Prostate gland (tissue), 2 donors: ENCODE results near the gene EXOC3. TPM values are rescaled to one million over a fixed set of nuclear protein-coding genes. Genes with fewer than 3 reads are reported as not detected.

Experiments
- DNase-seq: peaks from one replicate; pipeline ENCODE4 v3.0.0-alpha.2; 2019; ENCODE audit warnings: low spot score
- H3K27ac ChIP-seq, 2 donors: fragments of 200-600 bp; sonication (generic); 2 replicates each; pipeline ENCODE4 v1.5.1; 2017 to 2019
- H3K27me3 ChIP-seq: fragments of 200-600 bp; sonication (generic); replicated peaks from 2 replicates; pipeline ENCODE4 v1.5.1; 2019; ENCODE audit not compliant: insufficient read depth
- H3K36me3 ChIP-seq, 2 donors: fragments of 200-600 bp; sonication (generic); 1 replicate in 1 of 2; 2 replicates in 1 of 2; pipeline versions ENCODE4 v1.5.1 to v1.8.1; 2017 to 2019
- H3K4me1 ChIP-seq: fragments of 200-600 bp; sonication (generic); replicated peaks from 2 replicates; pipeline ENCODE4 v1.5.1; 2019
- H3K4me3 ChIP-seq, 2 donors: fragments of 200-600 bp; sonication (generic); 2 replicates each; pipeline ENCODE4 v1.5.1; 2017 to 2019
- H3K9me3 ChIP-seq: fragments of 200-600 bp; sonication (generic); 2 replicates; pipeline ENCODE4 v1.5.1; 2017
- CTCF ChIP-seq, 4 experiments: fragments of 200-600 bp in 2 of 4; fragments of 450-650 bp in 2 of 4; sonication (generic) in 2 of 4; IDR thresholded peaks; 1 replicate in 3 of 4; 2 replicates in 1 of 4; pipeline ENCODE4 v1.5.1; 2016 to 2019; ENCODE audit warnings: antibody characterized with exemption in 4 of 4, mild to moderate bottlenecking in 2 of 4, moderate library complexity in 2 of 4
- POLR2A ChIP-seq: fragments of 450-650 bp; IDR thresholded peaks from one replicate; pipeline ENCODE4 v1.6.1; 2016; ENCODE audit warnings: antibody characterized with exemption, mild to moderate bottlenecking
- POLR2AphosphoS5 ChIP-seq: sonication (generic); formaldehyde crosslinking; IDR thresholded peaks from one replicate; pipeline ENCODE4 v1.6.1; 2017; ENCODE audit warnings: antibody characterized with exemption
- WGBS: methylation state at CpG from one replicate; pipeline ENCODE4 v1.1.5; 2018; 5-methylcytosine and 5-hydroxymethylcytosine counted together
- intact Hi-C: fragments of 100-400 bp; cut with DNase I; formaldehyde crosslinking; loops from one replicate; pipeline ENCODE4 v1.14.2; 2022
- total RNA-seq, 2 donors: library from RNA; depleted of rRNA; stranded (reverse); fragments of >200 nt; gene quantifications; one replicate each; pipeline ENCODE4 v1.1.0, GENCODE V29; 2016

The EXOC3 gene
- total RNA-seq, 2 donors from 2014 or later = 44.3 to 79.7 TPM

- WGBS = 76% methylated on average over 28 of the region's 31 CpGs
- no peaks in the 10 kb centered on the region for H3K36me3 ChIP-seq
- H3K4me1 ChIP-seq = no peaks in the 10 kb centered on the region
- peaks cover 8% of the 10 kb centered on the region for H3K27me3 ChIP-seq
- no peak for TF ChIP-seq POLR2A
- TF ChIP-seq POLR2AphosphoS5 = no peak
- no peak for TF ChIP-seq CTCF (IDR thresholded peaks at IDR 0.05)
- no peak overlapping the region for H3K4me3 ChIP-seq
- no peak overlapping the region for H3K27ac ChIP-seq
- intact Hi-C loops = no loop called here
- DNase-seq = no peak
- H3K9me3 ChIP-seq = no peaks in the 10 kb centered on the region
These were observed 70.5 kb downstream of the EXOC3 start for GRCh38 chr5:513216-514100.

GRCh38 chr5:514101-514485 is 71.1 kb downstream of the EXOC3 start:
- Histone ChIP-seq H3K36me3 (no peaks in the 10 kb centered on the region), H3K27me3 (peaks cover 14% of the 10 kb centered on the region), H3K4me1 (no peaks in the 10 kb centered on the region), H3K9me3 (no peaks in the 10 kb centered on the region), H3K27ac (no peak overlapping the region), H3K4me3 (no peak overlapping the region)
- DNase-seq = no peak
- intact Hi-C loops = no loop called here
- TF ChIP-seq CTCF (IDR thresholded peaks at IDR 0.05) (no peak), POLR2AphosphoS5 (no peak), POLR2A (no peak)
- 74% methylated on average over 12 of the region's 12 CpGs for WGBS

- Histone ChIP-seq H3K9me3 (no peaks in the 10 kb centered on the region), H3K4me3 (no peak overlapping the region), H3K27ac (no peak overlapping the region), H3K27me3 (peaks cover 14% of the 10 kb centered on the region), H3K36me3 (no peaks in the 10 kb centered on the region), H3K4me1 (no peaks in the 10 kb centered on the region)
- no peak for TF ChIP-seq POLR2A
- TF ChIP-seq CTCF (IDR thresholded peaks at IDR 0.05) = no peak
- TF ChIP-seq POLR2AphosphoS5 = no peak
- intact Hi-C loops = no loop called here
- 88% methylated on average over 8 of the region's 8 CpGs for WGBS
- DNase-seq = no peak
These were observed 71.7 kb downstream of the EXOC3 start for GRCh38 chr5:514673-515072.

GRCh38 chr5:515273-515836 is 72.4 kb downstream of the EXOC3 start:
- 26% methylated on average over 11 of the region's 11 CpGs for WGBS
- no peak for DNase-seq
- no peaks in the 10 kb centered on the region for H3K4me1 ChIP-seq
- no peaks in the 10 kb centered on the region for H3K36me3 ChIP-seq
- intact Hi-C loops = no loop called here
- H3K9me3 ChIP-seq = no peaks in the 10 kb centered on the region
- no peak for TF ChIP-seq CTCF (IDR thresholded peaks at IDR 0.05)
- TF ChIP-seq POLR2A = no peak
- H3K27ac ChIP-seq = no peak overlapping the region
- H3K4me3 ChIP-seq = no peak overlapping the region
- H3K27me3 ChIP-seq = peaks cover 14% of the 10 kb centered on the region
